ENCODE measurements around the gene CDA. TPM values are rescaled to one million over a fixed set of nuclear protein-coding genes. Genes with fewer than 3 reads are reported as not detected.

CDA gene
- total and polyA plus RNA-seq, 10 of the 15 experiments (the other 5 are each of a cell fraction or from before 2014, with no cell fraction given), result not detected

GRCh38 chr1:20661207-20662109 lies 72.6 kb downstream of the CDA start, which contains the start of gene DDOST (continued):
- peak; percentile 96 for TF ChIP-seq ZBTB40 (IDR thresholded peaks at IDR 0.05; ENCODE audit: borderline replicate concordance)
- no peak for TF ChIP-seq DPF2 (IDR thresholded peaks at IDR 0.05)
- peak; percentile 69 for TF ChIP-seq MTA2 (IDR thresholded peaks at IDR 0.05; ENCODE audit: low read depth)
- TF ChIP-seq NFXL1 (IDR thresholded peaks at IDR 0.05; ENCODE audit: borderline replicate concordance), result no peak

DNA sequence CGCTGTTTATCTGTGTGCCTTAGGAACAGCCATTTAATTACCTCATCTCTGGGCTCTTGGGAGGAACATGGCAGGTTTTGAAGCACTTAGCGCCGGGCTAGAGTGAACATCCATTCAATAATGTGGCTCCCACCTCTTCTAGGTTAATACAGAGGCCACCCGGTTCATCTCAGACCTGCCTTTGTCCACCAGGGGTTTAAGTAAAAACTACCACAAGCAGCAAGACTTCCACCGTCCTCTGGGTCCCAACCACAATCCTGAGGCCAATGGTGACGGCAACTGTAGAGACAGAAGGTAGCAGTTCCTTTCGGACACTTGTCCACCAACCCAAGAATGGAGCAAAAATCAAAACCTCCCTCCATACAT lies 73.2 kb downstream of the CDA start:
- no peak for FAIRE-seq
- no peak for DNase-seq (ENCODE audit: low read depth, low spot score)
- Histone ChIP-seq H3K4me3 (peak overlapping the region; percentile 81), H3K27ac (ENCODE audit: control insufficient read depth, insufficient read depth) (peak overlapping the region; percentile 68), H3K9ac (ENCODE audit: control insufficient read depth, insufficient read depth, low read length) (peak overlapping the region; percentile 91), H3K79me2 (ENCODE audit: control insufficient read depth, insufficient read depth, low read length) (peaks cover 35% of the 10 kb centered on the region), H3K4me2 (ENCODE audit: control insufficient read depth, insufficient read depth) (peak overlapping the region; percentile 99), H3K9me3 (replicated peaks; ENCODE audit: control insufficient read depth, insufficient read depth, low read length) (no peaks in the 10 kb centered on the region), H3K36me3 (ENCODE audit: control insufficient read depth in 2 of 2, insufficient read depth in 2 of 2, low read length in 1 of 2) (peaks cover 6 to 12% of the 10 kb centered on the region in 2 experiments), H3K4me1 (ENCODE audit: control insufficient read depth, insufficient read depth, low read length) (0 out of 2 replicates have a peak, but pooled peaks cover 10% of the 10 kb centered on the region), H3K27me3 (replicated peaks in 1 of 2; ENCODE audit: control insufficient read depth in 2 of 2, insufficient read depth in 2 of 2, low read length in 1 of 2) (no peaks in the 10 kb centered on the region), H4K20me1 (ENCODE audit: control insufficient read depth, insufficient read depth) (peaks cover 3% of the 10 kb centered on the region; the same call in 1 of the 2 replicates), H2AFZ (ENCODE audit: control insufficient read depth, low read depth, low read length) (peak overlapping the region; percentile 75)
- no peak for ATAC-seq
- ChIA-PET RAD21 (ENCODE audit: unreplicated experiment) (no interaction called here), CTCF (interaction anchor here (1.0 to 3.2 kb wide), 5 partner anchors 9 to 533 kb away, joined by 3 to 13 read pairs (median 4); no protein-coding TSS in a partner anchor), POLR2A (interaction anchor here (2.3 kb wide), 1 partner anchor 28 kb away, joined by 8 read pairs; no protein-coding TSS in a partner anchor), SMC1A (ENCODE audit: uncharacterized antibody, unreplicated experiment) (no interaction called here)
- intact Hi-C loops (cut with micrococcal nuclease; ENCODE audit: unreplicated experiment), result no loop called here
- in situ Hi-C loops (cut with MboI), result no loop called here
- no TSS peak for BruUV-seq (replicated peaks)
- WGBS (ENCODE audit: insufficient coverage, insufficient replicate concordance, low lambda C conversion rate, missing lambda C conversion rate), result 46% methylated on average over 7 of the region's 7 CpGs
- TF ChIP-seq PAX5 (IDR thresholded peaks at IDR 0.05; ENCODE audit: borderline replicate concordance, low read depth, low read length) (no peak), SMAD5 (IDR thresholded peaks at IDR 0.05; ENCODE audit: low read depth) (no peak), EP300 (IDR thresholded peaks at IDR 0.05; ENCODE audit: borderline replicate concordance in 1 of 2, control insufficient read depth in 1 of 2, low read depth in 2 of 2, low read length in 2 of 2) (no peak), NFXL1 (IDR thresholded peaks at IDR 0.05; ENCODE audit: borderline replicate concordance) (no peak), IKZF1 (conservative IDR thresholded peaks at IDR 0.05) (no peak), ZNF622 (IDR thresholded peaks at IDR 0.05) (no peak)
- TF ChIP-seq, protein P1, sequence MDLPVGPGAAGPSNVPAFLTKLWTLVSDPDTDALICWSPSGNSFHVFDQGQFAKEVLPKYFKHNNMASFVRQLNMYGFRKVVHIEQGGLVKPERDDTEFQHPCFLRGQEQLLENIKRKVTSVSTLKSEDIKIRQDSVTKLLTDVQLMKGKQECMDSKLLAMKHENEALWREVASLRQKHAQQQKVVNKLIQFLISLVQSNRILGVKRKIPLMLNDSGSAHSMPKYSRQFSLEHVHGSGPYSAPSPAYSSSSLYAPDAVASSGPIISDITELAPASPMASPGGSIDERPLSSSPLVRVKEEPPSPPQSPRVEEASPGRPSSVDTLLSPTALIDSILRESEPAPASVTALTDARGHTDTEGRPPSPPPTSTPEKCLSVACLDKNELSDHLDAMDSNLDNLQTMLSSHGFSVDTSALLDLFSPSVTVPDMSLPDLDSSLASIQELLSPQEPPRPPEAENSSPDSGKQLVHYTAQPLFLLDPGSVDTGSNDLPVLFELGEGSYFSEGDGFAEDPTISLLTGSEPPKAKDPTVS (IDR thresholded peaks at IDR 0.05; ENCODE audit: low read depth, low read length), result no peak
- TF ChIP-seq, protein P2, sequence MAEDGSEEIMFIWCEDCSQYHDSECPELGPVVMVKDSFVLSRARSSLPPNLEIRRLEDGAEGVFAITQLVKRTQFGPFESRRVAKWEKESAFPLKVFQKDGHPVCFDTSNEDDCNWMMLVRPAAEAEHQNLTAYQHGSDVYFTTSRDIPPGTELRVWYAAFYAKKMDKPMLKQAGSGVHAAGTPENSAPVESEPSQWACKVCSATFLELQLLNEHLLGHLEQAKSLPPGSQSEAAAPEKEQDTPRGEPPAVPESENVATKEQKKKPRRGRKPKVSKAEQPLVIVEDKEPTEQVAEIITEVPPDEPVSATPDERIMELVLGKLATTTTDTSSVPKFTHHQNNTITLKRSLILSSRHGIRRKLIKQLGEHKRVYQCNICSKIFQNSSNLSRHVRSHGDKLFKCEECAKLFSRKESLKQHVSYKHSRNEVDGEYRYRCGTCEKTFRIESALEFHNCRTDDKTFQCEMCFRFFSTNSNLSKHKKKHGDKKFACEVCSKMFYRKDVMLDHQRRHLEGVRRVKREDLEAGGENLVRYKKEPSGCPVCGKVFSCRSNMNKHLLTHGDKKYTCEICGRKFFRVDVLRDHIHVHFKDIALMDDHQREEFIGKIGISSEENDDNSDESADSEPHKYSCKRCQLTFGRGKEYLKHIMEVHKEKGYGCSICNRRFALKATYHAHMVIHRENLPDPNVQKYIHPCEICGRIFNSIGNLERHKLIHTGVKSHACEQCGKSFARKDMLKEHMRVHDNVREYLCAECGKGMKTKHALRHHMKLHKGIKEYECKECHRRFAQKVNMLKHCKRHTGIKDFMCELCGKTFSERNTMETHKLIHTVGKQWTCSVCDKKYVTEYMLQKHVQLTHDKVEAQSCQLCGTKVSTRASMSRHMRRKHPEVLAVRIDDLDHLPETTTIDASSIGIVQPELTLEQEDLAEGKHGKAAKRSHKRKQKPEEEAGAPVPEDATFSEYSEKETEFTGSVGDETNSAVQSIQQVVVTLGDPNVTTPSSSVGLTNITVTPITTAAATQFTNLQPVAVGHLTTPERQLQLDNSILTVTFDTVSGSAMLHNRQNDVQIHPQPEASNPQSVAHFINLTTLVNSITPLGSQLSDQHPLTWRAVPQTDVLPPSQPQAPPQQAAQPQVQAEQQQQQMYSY (CRISPR knock-in tag; IDR thresholded peaks at IDR 0.05), result no peak
